ENCODE data around the gene C9orf153. TPM values are rescaled to one million over a fixed set of nuclear protein-coding genes. Genes with fewer than 3 reads are reported as not detected.

Gene C9orf153
- total RNA-seq, result 0.22 and 0.27 TPM in 2 replicates

GRCh38 chr9:86259557-86259956 is at the start of gene C9orf153:
Gene C9orf153, minus strand, starts transcription at chr9:86259657. Its CDS starts 30,054 bp downstream, at chr9:86229603.

GRCh38 chr9:86282077-86282978 is 22.9 kb upstream of the C9orf153 start, which contains the start of gene ISCA1:
Gene ISCA1, minus strand, starts transcription at chr9:86282538. Its CDS starts 80 bp downstream, at chr9:86282458.

Small RNA genes lying within 50 kb of the gene (small RNA-seq; reads per million reads assigned to genes)
- not detected for gene AL137849.1
- not detected for gene RN7SKP264

Other genes starting within 250 kb of the C9orf153 start
- gene GOLM1, start 160.1 kb downstream of the C9orf153 start, total RNA-seq, result 76.7 and 87.0 TPM in 2 replicates
- 36.0 TPM in 2 replicates for gene ISCA1, start 22.9 kb upstream of the C9orf153 start, total RNA-seq
- gene TUT7, start 94.8 kb upstream of the C9orf153 start, total RNA-seq, result 54.1 and 66.5 TPM in 2 replicates

All from thoracic aorta endothelial cell (primary cell).